ENCODE data around the gene ZKSCAN7.
"Not testable (repeated sequence)": the region's sequence is repeated elsewhere in the genome, so short reads cannot be mapped to it uniquely, and the experiment has no call there.

The ZKSCAN7 gene

DNA sequence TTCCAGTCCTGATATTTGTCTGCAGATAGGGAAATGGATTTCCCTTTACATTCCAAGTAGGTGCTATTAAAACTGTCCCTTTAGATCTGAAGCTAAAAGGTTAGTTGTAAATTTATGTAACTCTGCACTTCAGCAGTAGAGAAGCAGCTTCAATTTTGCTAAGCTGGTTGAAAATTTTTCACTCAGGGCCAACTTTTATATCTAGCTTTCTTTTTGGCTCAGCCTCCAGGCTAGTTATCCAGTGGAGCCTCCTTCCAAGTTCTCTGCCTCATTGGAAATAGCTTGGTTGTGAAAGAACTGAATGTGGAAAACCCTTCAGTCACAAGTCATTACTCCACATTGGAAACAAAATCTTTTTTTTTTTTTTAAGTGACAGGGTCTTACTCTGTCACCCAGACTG, 21.6 kb downstream of the ZKSCAN7 start:
- no peak overlapping the region for H3K4me3 ChIP-seq (ENCODE audit: low read depth, low read length)
- TF ChIP-seq, protein P1, sequence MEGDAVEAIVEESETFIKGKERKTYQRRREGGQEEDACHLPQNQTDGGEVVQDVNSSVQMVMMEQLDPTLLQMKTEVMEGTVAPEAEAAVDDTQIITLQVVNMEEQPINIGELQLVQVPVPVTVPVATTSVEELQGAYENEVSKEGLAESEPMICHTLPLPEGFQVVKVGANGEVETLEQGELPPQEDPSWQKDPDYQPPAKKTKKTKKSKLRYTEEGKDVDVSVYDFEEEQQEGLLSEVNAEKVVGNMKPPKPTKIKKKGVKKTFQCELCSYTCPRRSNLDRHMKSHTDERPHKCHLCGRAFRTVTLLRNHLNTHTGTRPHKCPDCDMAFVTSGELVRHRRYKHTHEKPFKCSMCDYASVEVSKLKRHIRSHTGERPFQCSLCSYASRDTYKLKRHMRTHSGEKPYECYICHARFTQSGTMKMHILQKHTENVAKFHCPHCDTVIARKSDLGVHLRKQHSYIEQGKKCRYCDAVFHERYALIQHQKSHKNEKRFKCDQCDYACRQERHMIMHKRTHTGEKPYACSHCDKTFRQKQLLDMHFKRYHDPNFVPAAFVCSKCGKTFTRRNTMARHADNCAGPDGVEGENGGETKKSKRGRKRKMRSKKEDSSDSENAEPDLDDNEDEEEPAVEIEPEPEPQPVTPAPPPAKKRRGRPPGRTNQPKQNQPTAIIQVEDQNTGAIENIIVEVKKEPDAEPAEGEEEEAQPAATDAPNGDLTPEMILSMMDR (IDR thresholded peaks at IDR 0.05; ENCODE audit: low read depth, low read length): no peak

DNA sequence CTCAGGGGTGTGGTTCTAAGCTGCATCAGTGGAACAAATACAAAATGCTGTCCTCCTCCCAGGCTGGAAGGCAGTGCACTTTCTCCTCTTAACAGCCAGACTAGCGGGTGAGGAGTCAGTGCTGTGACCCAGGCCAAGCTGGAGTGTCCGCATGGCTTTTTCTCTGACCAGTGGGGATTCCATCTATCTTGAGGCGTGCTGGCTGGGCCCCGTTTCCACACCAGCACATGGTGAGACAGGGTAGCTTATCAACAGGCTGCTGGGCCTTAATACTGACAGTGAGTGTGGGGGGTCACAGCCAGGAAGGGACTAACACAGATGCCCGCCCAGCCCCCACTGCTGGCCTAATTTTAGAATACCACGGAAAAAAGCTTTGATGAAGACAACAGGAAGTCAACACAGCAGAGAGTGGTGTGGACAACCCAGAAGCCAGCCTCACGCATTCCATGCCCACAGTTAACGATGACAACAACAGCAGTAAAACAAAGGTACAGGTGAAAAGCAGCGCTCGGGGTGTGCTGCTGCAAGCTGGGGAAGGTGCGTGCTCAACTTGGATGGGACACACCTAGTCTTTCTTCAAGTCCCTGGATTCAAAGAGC, 22.5 kb downstream of the ZKSCAN7 start:
- not testable (repeated sequence) for H3K4me3 ChIP-seq (ENCODE audit: low read depth, low read length)

DNA sequence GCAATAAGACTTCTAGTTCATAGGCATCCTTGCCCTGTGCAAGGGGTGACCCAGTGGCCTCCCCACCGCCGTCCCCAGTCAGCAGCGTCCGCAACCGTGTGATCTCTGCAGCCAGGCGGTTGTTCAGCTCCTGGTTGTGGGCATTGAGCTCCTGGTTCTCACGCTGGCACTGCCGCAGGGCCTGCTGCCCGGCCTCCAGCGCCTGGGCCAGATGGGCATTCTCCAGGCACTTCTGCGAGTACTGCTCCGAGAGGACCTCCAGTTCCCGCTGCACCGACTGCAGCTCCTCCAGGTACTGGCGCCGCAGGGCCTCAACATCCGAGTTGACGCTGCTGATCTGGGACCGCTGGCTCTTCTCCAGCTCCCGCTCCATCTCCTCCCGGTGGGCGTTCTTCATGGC, 23.3 kb downstream of the ZKSCAN7 start:
- not testable (repeated sequence) for H3K4me3 ChIP-seq (ENCODE audit: low read depth, low read length)

DNA sequence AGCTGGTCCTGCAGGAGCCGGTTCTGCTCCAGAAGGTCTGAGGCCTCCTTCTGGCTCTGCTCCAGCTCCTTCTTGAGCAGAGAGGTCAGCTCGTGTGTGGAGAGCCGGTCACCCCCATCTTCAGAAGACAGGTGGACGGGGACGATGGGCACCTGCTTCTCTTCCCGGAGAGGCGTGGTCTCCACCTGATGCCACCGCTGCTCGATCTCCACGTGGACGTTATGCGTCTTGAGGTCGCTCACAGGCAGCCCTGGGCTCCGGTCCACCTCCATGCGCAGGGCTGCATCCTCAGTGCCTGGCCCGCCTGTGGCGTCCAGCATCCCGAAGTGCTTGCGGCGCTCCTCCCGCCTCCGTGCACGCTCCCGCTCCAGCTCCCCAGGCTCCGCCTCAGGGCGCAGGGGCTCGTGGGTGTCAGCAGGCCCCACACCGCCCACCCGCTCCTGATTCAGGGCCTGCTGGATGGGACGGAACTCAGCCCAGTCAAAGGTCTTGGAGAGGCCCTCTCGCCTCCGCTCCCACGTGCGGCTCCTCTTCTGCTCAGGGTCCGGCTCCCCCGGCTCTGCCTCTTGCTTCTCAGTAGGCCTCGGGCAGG, 24.0 kb downstream of the ZKSCAN7 start:
- not testable (repeated sequence) for H3K4me3 ChIP-seq (ENCODE audit: low read depth, low read length)

DNA sequence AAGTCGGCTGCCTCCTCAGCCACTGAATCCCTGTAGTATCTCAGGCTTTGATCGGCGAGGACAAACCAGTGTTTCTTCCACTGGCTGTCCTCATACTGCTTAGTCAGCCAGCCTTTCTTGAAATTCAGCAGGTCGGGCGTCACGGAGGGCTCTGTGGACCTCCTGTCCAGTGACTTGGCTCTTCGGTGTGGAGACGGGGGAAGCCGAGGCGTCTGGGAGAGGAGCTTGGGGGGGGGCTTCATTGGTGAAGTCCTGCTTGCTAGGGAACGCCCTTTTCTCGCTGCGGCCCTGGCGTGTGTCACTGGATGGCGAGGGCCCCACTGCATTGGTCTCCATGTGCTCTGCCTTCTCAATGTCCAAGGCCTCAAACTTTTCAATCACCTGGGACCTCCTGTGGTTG, 24.8 kb downstream of the ZKSCAN7 start:
- H3K4me3 ChIP-seq (ENCODE audit: low read depth, low read length): not testable (repeated sequence)

DNA sequence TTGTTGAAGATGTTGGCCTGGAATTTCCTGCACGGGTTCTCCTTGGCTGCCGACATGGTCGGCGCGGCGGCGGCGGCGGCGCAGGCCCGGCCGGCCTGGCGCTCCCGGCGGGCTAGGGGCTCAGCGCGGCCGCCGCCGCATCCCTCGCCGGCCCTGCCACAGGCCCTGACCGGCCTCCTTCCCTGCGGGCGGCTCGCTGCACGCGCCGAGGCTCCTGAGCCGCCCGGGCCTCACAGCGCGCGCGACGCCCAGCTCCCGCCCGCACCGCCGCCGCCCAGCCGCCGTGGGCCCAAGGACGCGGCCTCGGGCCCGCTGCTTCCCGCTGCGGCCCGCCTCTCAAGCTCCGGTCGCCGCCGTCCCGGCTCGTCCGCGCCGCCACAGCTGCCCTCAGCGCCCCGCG, 26.0 kb downstream of the ZKSCAN7 start:
- not testable (repeated sequence) for H3K4me3 ChIP-seq (ENCODE audit: low read depth, low read length)

DNA sequence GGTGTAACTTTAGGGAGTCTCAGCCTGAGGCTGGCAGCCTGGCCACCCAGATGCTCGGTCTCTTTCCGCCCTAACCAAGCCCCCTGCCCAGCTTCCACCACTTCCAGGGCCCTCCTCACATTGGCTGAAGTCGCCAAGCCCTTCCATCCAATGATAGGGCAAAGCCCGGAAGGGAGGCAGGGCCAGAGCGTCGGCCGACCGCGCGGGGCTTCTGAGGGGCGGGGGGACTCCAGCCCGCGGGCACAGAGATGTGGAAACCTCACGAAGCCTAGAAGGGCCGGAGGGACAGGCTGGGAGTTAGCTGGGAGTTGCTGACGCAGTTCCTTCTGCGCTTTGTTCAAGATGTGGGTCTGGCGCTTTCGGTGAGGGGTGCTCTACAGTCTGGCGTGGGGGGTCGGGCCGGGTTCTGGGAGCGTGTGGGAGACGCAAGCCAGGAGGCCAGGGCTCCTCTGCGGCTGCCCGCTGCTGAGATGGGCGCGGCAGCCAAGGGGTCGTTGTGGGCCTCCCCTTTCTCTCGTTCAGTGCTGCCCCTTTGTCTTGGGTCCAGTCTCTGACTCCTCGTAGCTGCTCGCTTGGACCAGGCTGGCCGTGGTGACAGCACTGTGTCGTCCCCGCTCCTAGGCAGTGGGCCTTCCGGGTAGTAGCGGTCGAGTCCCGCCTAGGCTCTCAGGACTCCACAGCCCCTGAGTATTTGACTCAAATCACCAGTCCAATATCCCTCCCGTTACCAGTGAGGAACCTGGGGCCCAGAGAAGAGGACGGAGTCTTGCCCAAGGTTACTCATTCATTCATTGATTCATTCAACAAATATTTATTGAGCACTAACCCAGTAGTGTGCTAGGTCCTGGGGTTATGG, 29.9 kb downstream of the ZKSCAN7 start, which contains the start of gene ZNF660:
ZNF660 (plus strand) TSS at position 319 of the 856 bp plus-strand sequence. CDS start 9,230 bp downstream, outside the sequence.
- peak within 1 kb of the TSS; percentile 74 for H3K4me3 ChIP-seq (ENCODE audit: low read depth, low read length)
- TF ChIP-seq, protein P1 (IDR thresholded peaks at IDR 0.05; ENCODE audit: low read depth, low read length): no peak

DNA sequence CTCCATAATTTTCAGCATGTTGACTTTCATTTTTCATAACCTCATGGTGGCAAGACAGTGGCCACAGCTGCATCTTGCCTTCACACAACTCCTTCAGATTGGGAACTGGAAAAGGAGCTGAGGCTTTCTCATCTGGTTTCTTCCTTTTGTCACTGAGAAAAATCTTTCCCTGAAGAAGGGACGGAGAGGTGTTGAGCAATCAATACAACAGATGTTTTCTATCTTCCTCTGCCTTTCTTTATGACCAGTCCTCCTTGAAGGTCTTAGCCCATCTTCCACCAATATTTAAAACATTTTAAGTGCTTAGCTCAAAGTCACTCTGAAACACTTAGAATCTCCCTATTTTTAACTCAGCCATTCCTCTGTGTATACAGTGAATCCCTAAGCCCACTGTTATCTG, 41.6 kb downstream of the ZKSCAN7 start:
- H3K4me3 ChIP-seq (ENCODE audit: low read depth, low read length): no peak overlapping the region
- TF ChIP-seq, protein P1 (IDR thresholded peaks at IDR 0.05; ENCODE audit: low read depth, low read length): no peak

DNA sequence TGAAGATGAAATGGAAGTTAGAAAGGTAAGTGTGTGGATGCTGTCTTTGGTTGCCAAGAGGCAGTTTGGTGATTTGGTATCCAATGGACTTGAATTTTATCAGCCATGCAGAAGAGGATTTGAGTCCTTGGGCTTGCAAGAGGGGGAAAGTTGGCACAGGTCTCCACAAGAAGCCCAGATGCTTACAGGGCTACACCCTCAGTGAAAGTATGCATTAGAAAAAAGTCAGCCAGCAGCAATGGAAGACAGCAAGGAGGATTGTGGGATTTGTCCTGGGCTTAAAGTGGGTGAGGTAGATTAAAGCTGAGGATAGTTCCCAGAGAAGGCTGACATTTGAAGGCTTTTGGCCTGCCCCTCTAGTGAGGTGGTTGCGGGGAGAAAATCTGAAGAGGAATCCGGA, 46.8 kb downstream of the ZKSCAN7 start:
- H3K4me3 ChIP-seq (ENCODE audit: low read depth, low read length): no peak overlapping the region
- TF ChIP-seq, protein P1 (IDR thresholded peaks at IDR 0.05; ENCODE audit: low read depth, low read length): no peak

DNA sequence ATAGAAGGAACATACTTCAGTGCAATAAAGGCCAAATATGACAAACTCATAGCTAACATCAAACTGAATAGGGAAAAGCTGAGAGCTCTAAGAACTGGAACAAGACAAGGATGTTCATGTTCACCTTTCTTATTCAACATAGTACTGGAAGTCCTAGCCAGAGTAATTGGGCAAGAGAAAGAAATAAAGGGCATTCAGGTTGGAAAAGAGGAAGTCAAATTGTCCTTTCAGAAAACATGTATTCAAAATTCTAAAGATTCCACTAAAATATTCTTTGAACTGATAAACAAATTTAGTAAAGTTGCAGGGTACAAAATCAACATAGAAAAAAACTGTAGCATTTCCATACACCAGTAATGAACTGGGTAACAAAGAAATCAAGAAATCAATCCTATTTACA, 57.7 kb downstream of the ZKSCAN7 start:
- TF ChIP-seq, protein P1 (IDR thresholded peaks at IDR 0.05; ENCODE audit: low read depth, low read length): no peak

More for the DNA sequence above, 57.7 kb downstream of the ZKSCAN7 start:
- H3K4me3 ChIP-seq (ENCODE audit: low read depth, low read length): no peak overlapping the region

All from WI38 (cell line).